Astrocyte (in vitro differentiated cells and primary cell): ENCODE measurements around the gene IGFALS. TPM values are rescaled to one million over a fixed set of nuclear protein-coding genes. Genes with fewer than 3 reads are reported as not detected.
"Not testable (repeated sequence)": the region's sequence is repeated elsewhere in the genome, so short reads cannot be mapped to it uniquely, and the experiment has no call there.

Experiments used
- DNase-seq: peaks from one replicate; pipeline ENCODE4 v3.0.0-alpha.2; 2010; ENCODE audit warnings: low read depth
- FAIRE-seq: peaks from 2 replicates; lab custom pipeline; 2011; peaks lifted over from hg19 to GRCh38; lab: Jason Lieb, UNC
- H2AFZ ChIP-seq: 2 replicates; pipeline ENCODE4 v1.6.0; 2012; ENCODE audit warnings: low read depth, low read length, inconsistent platforms
- H3K27ac ChIP-seq: 2 replicates; pipeline ENCODE4 v1.5.1; 2011; ENCODE audit warnings: low read depth, low read length, inconsistent platforms
- H3K27me3 ChIP-seq: 2 replicates; pipeline ENCODE4 v1.6.0; 2011; ENCODE audit warnings: low read length, inconsistent platforms; ENCODE audit not compliant: insufficient read depth
- H3K36me3 ChIP-seq: 2 replicates; pipeline ENCODE4 v1.5.1; 2011; ENCODE audit warnings: low read length, inconsistent platforms; ENCODE audit not compliant: insufficient read depth
- H3K4me1 ChIP-seq: 2 replicates; pipeline ENCODE4 v1.5.1; 2011; ENCODE audit warnings: low read length, inconsistent platforms; ENCODE audit not compliant: insufficient read depth
- H3K4me2 ChIP-seq: 2 replicates; pipeline ENCODE4 v1.6.0; 2012; ENCODE audit warnings: low read length, inconsistent platforms
- H3K4me3 ChIP-seq: 2 replicates; pipeline ENCODE4 v1.5.1; 2011; ENCODE audit warnings: low read depth, mild to moderate bottlenecking, low read length, inconsistent platforms; ENCODE audit not compliant: insufficient read depth
- H3K79me2 ChIP-seq: 2 replicates; pipeline ENCODE4 v1.6.0; 2012; ENCODE audit warnings: mild to moderate bottlenecking, low read length, inconsistent platforms; ENCODE audit not compliant: insufficient read depth
- H3K9ac ChIP-seq: 2 replicates; pipeline ENCODE4 v1.6.0; 2012; ENCODE audit warnings: mild to moderate bottlenecking, low read length, inconsistent platforms
- H3K9me3 ChIP-seq: 2 replicates; pipeline ENCODE4 v1.5.1; 2012; ENCODE audit warnings: low read depth, mild to moderate bottlenecking, low read length, inconsistent platforms; ENCODE audit not compliant: insufficient read depth
- H4K20me1 ChIP-seq: 2 replicates; pipeline ENCODE4 v1.6.0; 2012; ENCODE audit warnings: low read length, inconsistent platforms; ENCODE audit not compliant: insufficient read depth
- H3K27ac Mint-ChIP-seq: one replicate; pipeline ENCODE4 v1.8.0; 2021; ENCODE audit warnings: mild to moderate bottlenecking, mixed read lengths; ENCODE audit not compliant: unreplicated experiment
- H3K27me3 Mint-ChIP-seq: one replicate; pipeline ENCODE4 v1.8.0; 2021; ENCODE audit warnings: low read depth, mixed read lengths; ENCODE audit not compliant: unreplicated experiment
- H3K36me3 Mint-ChIP-seq: one replicate; pipeline ENCODE4 v1.8.0; 2021; ENCODE audit warnings: low read depth, mixed read lengths; ENCODE audit not compliant: unreplicated experiment
- H3K4me1 Mint-ChIP-seq: one replicate; pipeline ENCODE4 v1.8.0; 2021; ENCODE audit warnings: low read depth, mixed read lengths; ENCODE audit not compliant: unreplicated experiment
- H3K4me3 Mint-ChIP-seq: one replicate; pipeline ENCODE4 v1.8.0; 2021; ENCODE audit warnings: mild to moderate bottlenecking, moderate library complexity, mixed read lengths; ENCODE audit not compliant: unreplicated experiment
- H3K9me3 Mint-ChIP-seq: one replicate; pipeline ENCODE4 v1.8.0; 2021; ENCODE audit warnings: mild to moderate bottlenecking, mixed read lengths; ENCODE audit not compliant: unreplicated experiment
- EZH2 ChIP-seq: IDR thresholded peaks from 2 replicates; pipeline ENCODE4 v1.6.1; 2012; ENCODE audit warnings: mild to moderate bottlenecking, low read length, inconsistent platforms; ENCODE audit not compliant: insufficient read depth
- total RNA-seq: library from RNA; stranded (reverse); gene quantifications from 2 replicates; pipeline ENCODE4 v1.2.1, GENCODE V29; 2021
- TF ChIP-seq, protein P1 (sequence below): IDR thresholded peaks from 2 replicates; pipeline ENCODE4 v1.5.1; 2011; ENCODE audit warnings: low read depth, mild to moderate bottlenecking, inconsistent platforms, low read length, moderate library complexity; ENCODE audit not compliant: insufficient read depth

IGFALS gene
- total RNA-seq, 1 donor from 2014 or later = not detected

DNA sequence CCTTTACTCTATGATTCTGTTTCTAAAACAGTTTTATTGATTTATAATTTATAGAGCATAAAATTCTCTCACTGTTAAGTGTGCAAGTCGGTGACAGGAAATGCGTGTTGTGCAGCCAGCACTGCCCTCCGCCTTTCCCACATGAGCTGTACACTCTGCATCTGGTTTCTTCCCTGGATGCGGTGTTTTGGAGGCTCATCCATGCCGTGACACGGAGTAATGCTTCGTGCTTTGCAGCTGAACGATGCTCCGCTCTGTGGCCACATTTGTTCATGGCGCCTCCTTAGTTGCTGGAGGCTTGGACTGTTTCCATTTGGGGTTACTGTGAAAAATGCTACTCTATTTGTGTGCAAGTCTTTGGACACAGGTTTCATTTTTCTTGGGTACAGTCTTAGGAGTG, 7.2 kb upstream of the IGFALS start:
- Histone ChIP-seq H3K9ac (no peak overlapping the region), H3K9me3 (peaks cover 4% of the 10 kb centered on the region), H3K79me2 (no peaks in the 10 kb centered on the region), H3K4me3 (no peak overlapping the region), H3K4me1 (no peaks in the 10 kb centered on the region), H4K20me1 (no peaks in the 10 kb centered on the region), H3K36me3 (no peaks in the 10 kb centered on the region), H2AFZ (no peak overlapping the region), H3K27me3 (no peaks in the 10 kb centered on the region), H3K4me2 (no peak overlapping the region), H3K27ac (no peak overlapping the region)
- peaks cover 27% of the 10 kb centered on the region for H3K9me3 Mint-ChIP-seq
- peaks cover 33% of the 10 kb centered on the region for H3K36me3 Mint-ChIP-seq
- H3K4me1 Mint-ChIP-seq = no peaks in the 10 kb centered on the region
- TF ChIP-seq, protein P1, sequence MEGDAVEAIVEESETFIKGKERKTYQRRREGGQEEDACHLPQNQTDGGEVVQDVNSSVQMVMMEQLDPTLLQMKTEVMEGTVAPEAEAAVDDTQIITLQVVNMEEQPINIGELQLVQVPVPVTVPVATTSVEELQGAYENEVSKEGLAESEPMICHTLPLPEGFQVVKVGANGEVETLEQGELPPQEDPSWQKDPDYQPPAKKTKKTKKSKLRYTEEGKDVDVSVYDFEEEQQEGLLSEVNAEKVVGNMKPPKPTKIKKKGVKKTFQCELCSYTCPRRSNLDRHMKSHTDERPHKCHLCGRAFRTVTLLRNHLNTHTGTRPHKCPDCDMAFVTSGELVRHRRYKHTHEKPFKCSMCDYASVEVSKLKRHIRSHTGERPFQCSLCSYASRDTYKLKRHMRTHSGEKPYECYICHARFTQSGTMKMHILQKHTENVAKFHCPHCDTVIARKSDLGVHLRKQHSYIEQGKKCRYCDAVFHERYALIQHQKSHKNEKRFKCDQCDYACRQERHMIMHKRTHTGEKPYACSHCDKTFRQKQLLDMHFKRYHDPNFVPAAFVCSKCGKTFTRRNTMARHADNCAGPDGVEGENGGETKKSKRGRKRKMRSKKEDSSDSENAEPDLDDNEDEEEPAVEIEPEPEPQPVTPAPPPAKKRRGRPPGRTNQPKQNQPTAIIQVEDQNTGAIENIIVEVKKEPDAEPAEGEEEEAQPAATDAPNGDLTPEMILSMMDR = no peak
- TF ChIP-seq EZH2 = no peak
- H3K27ac Mint-ChIP-seq = no peak overlapping the region
- no peak overlapping the region for H3K4me3 Mint-ChIP-seq
- FAIRE-seq (no peak), DNase-seq (no peak)
- no peaks in the 10 kb centered on the region for H3K27me3 Mint-ChIP-seq

DNA sequence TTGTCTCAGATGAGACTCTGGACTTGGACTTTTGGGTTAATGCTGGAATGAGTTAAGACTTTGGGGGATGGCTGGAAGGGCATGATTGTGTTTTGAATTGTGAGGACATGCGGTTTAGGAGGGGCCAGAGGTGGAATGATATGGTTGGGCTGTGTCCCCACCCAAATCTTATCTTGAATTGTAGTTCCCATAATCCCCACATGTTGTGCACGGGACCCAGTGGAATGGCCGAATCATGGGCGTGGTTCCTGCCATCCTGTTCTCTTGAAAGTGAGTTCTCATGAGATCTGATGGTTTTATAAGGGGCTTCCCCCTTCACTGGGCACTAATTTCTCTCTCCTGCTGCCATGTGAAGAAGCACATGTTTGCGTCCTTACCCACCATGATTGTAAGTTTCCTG, 5.8 kb upstream of the IGFALS start:
- not testable (repeated sequence) for H3K9ac ChIP-seq, FAIRE-seq, H3K27me3 Mint-ChIP-seq, H3K4me1 Mint-ChIP-seq, H3K36me3 ChIP-seq, H4K20me1 ChIP-seq, H2AFZ ChIP-seq, H3K27ac Mint-ChIP-seq, H3K4me3 Mint-ChIP-seq, H3K79me2 ChIP-seq, DNase-seq, H3K27ac ChIP-seq, H3K4me2 ChIP-seq, H3K4me3 ChIP-seq, H3K27me3 ChIP-seq, H3K9me3 ChIP-seq, H3K4me1 ChIP-seq
- peaks cover 32% of the 10 kb centered on the region for H3K36me3 Mint-ChIP-seq
- peaks cover 27% of the 10 kb centered on the region for H3K9me3 Mint-ChIP-seq

DNA sequence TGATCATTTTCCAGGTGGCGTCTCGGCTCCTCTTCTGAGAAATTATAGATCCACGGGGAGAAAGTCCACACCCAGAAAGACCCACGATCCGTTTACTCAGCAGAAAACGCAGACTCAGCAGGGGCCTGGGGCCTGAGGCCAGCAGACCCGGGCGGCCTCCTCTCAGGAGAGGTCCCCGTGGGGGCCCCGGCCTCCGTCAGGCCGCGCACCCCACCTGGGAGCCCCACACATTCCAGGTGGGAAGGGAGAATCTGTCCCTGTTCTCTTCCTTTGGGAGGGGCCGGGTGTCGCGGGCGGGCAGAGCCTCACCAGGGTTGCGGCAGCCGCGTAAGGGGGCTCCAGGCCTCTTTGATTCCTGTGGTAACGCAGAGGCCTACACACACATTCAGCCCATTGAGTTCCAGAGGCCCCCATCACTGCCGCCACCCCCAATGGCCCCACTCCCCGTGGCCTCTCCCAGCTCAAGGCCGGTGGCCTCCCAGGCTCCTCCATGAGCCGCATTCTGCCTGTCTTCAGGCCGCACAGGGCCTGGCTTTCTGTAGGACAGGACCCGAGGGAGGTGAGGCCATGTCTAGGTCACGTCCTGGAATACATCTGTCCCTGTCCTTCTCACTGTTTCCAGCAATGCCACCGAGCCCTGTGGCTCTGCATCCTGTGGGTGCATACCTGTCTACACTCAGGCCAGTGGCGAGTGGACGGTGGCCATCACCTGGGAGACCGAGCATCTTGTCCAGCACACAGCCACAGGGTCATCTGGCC, 1.6 kb upstream of the IGFALS start:
- H4K20me1 ChIP-seq = no peaks in the 10 kb centered on the region
- peaks cover 18% of the 10 kb centered on the region for H3K9me3 Mint-ChIP-seq
- H3K36me3 Mint-ChIP-seq = peaks cover 21% of the 10 kb centered on the region
- no peaks in the 10 kb centered on the region for H3K4me1 Mint-ChIP-seq
- no peaks in the 10 kb centered on the region for H3K36me3 ChIP-seq
- no peak overlapping the region for H3K9ac ChIP-seq
- no peak overlapping the region for H3K27ac Mint-ChIP-seq
- DNase-seq (no peak), FAIRE-seq (no peak)
- TF ChIP-seq, protein P1 = no peak
- TF ChIP-seq EZH2 = no peak
- no peak overlapping the region for H3K4me2 ChIP-seq
- no peaks in the 10 kb centered on the region for H3K4me1 ChIP-seq
- H2AFZ ChIP-seq = no peak overlapping the region
- no peak overlapping the region for H3K4me3 Mint-ChIP-seq
- H3K27me3 ChIP-seq = no peaks in the 10 kb centered on the region
- no peaks in the 10 kb centered on the region for H3K27me3 Mint-ChIP-seq
- H3K27ac ChIP-seq = no peak overlapping the region
- H3K4me3 ChIP-seq = no peak overlapping the region
- no peaks in the 10 kb centered on the region for H3K79me2 ChIP-seq
- H3K9me3 ChIP-seq = peaks cover 4% of the 10 kb centered on the region
